Large intestine (tissue), 12 donors: ENCODE results near the gene GBP4. TPM values are rescaled to one million over a fixed set of nuclear protein-coding genes. Genes with fewer than 3 reads are reported as not detected.
"Not testable (repeated sequence)": the region's sequence is repeated elsewhere in the genome, so short reads cannot be mapped to it uniquely, and the experiment has no call there.

Experiments
- DNase-seq, 2 donors: peaks; one replicate each; pipeline versions ENCODE4 v3.0.0 to v3.0.0-alpha.2; 2013
- H3K27ac ChIP-seq: one replicate; pipeline ENCODE4 v1.5.1; 2013; ENCODE audit warnings: low read length
- H3K27me3 ChIP-seq: 2 replicates; pipeline ENCODE4 v1.6.1; 2013; ENCODE audit warnings: low read length; ENCODE audit not compliant: control insufficient read depth, insufficient read depth
- H3K36me3 ChIP-seq: 2 replicates; pipeline ENCODE4 v1.6.1; 2013; ENCODE audit warnings: low read length; ENCODE audit not compliant: control insufficient read depth, insufficient read depth
- H3K4me1 ChIP-seq: one replicate; pipeline ENCODE4 v1.6.1; 2013; ENCODE audit warnings: low read length; ENCODE audit not compliant: control insufficient read depth, insufficient read depth
- H3K4me3 ChIP-seq: one replicate; pipeline ENCODE4 v1.5.1; 2013; ENCODE audit warnings: low read length
- H3K9me3 ChIP-seq: one replicate; pipeline ENCODE4 v1.6.1; 2013; ENCODE audit warnings: mild to moderate bottlenecking, low read depth, low read length, moderate library complexity; ENCODE audit not compliant: control insufficient read depth
- WGBS: methylation state at CpG from one replicate; pipeline ENCODE4 v1.1.5; 2013; ENCODE audit warnings: low lambda C conversion rate; ENCODE audit not compliant: insufficient coverage; 5-methylcytosine and 5-hydroxymethylcytosine counted together
- long read RNA-seq, 11 donors: transcript quantifications; one replicate each; lab custom pipeline, GENCODE V29; 2026
- polyA plus RNA-seq: library from polyadenylated mRNA; unstranded; fragments of 120-200 nt; gene quantifications from one replicate; pipeline ENCODE4 v1.2.1, GENCODE V29; 2013

The GBP4 gene
- polyA plus RNA-seq: 8.9 TPM
- long read RNA-seq, donor 1, full-length matches to known transcripts: 1 of 1 reads
- long read RNA-seq, donor 1, partial matches to known transcripts: 0 of 1 reads
- long read RNA-seq, donor 1, other reads (novel, unspliced or antisense): 0 of 1 reads
- long read RNA-seq, donor 2: 0 reads
- long read RNA-seq, donor 3: 0 reads
- long read RNA-seq, donor 4: 0 reads
- long read RNA-seq, donor 5: 0 reads
- long read RNA-seq, donor 6, full-length matches to known transcripts: 1 of 1 reads
- long read RNA-seq, donor 6, partial matches to known transcripts: 0 of 1 reads
- long read RNA-seq, donor 6, other reads (novel, unspliced or antisense): 0 of 1 reads
- long read RNA-seq, donor 7: 0 reads
- long read RNA-seq, donor 8: 0 reads
- long read RNA-seq, donor 9, partial matches to known transcripts: 0 of 1 reads
- long read RNA-seq, donor 9, other reads (novel, unspliced or antisense): 0 of 1 reads
- long read RNA-seq, donor 10, full-length matches to known transcripts: 1 of 1 reads
- long read RNA-seq, donor 10, partial matches to known transcripts: 0 of 1 reads
- long read RNA-seq, donor 10, other reads (novel, unspliced or antisense): 0 of 1 reads
- long read RNA-seq, donor 11: 0 reads

DNA sequence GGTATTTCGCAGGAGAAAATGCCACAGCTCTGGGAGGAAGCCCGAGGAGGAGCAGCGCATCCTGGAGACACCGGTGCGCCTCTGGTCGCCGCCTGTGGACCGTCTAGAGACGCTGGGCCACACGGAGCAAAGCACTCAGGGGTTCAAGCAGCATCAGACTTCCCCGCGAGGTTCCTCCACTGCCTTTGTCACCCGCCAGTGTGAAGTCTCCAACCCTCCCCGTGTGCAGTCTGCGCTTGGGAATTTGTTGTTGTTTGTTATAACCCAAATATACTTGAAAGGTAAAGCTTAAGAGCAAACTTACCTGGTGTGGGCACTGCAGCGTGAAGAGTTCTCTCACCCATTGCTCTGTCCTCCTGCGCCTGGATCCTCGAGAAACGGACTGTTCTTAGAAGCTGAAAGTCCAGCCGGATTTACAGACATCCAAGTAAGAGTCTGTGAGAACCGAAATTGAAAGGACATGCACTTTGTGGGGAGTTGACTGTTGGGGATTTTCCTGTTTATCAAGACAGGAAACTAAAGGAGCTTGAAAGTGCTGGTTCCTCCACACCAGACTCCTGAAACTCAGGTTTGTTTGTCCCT, at the start of gene GBP4:
Gene GBP4 (minus strand): TSS at position 452 of the 582 bp plus-strand sequence. CDS start 108 bp downstream, at position 344.
- Histone ChIP-seq H3K27me3 (peaks cover 3% of the 10 kb centered on the region), H3K27ac (peak within 1 kb of the TSS; percentile 69), H3K4me1 (no peaks in the 10 kb centered on the region), H3K9me3 (no peaks in the 10 kb centered on the region), H3K36me3 (no peaks in the 10 kb centered on the region), H3K4me3 (peak within 1 kb of the TSS; percentile 53)
- peak; percentile 52 to 86 for DNase-seq
- no CpG with 5 or more reads among the region's 21 CpGs for WGBS

- WGBS: no CpG with 5 or more reads among the region's 3 CpGs
- no peak overlapping the region for H3K27ac ChIP-seq
- no peaks in the 10 kb centered on the region for H3K4me1 ChIP-seq
- no peak for DNase-seq
- no peaks in the 10 kb centered on the region for H3K27me3 ChIP-seq
- H3K4me3 ChIP-seq: no peak overlapping the region
- H3K36me3 ChIP-seq: no peaks in the 10 kb centered on the region
- H3K9me3 ChIP-seq: no peaks in the 10 kb centered on the region
Measured at GRCh38 chr1:89243046-89243445, 44.3 kb upstream of the GBP4 start.

DNA sequence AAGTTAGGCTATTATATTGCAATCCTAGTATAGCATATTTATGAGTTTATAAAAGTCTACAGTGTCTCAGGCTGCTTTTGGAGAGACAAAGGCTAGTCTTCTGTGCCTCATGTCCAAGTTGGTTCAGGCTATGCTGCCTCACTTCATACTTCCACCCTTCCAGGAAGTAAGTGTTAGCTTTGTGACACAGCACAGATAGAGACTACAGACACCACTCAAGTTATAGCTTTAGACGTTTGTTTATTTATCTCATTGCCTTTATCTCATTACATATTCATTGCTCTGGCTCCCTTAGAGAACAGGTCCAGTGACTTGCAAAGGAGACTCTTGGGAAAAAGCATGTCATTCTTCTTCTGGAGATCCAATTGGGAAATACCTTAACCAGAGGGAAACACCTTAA, 22.6 kb upstream of the GBP4 start:
- Histone ChIP-seq H3K36me3 (no peaks in the 10 kb centered on the region), H3K27ac (no peak overlapping the region), H3K4me3 (no peak overlapping the region), H3K27me3 (no peaks in the 10 kb centered on the region), H3K9me3 (no peaks in the 10 kb centered on the region), H3K4me1 (no peaks in the 10 kb centered on the region)
- DNase-seq: peak in 1 of 2 donors; percentile 9
- WGBS: no CpG with 5 or more reads among the region's 1 CpG

DNA sequence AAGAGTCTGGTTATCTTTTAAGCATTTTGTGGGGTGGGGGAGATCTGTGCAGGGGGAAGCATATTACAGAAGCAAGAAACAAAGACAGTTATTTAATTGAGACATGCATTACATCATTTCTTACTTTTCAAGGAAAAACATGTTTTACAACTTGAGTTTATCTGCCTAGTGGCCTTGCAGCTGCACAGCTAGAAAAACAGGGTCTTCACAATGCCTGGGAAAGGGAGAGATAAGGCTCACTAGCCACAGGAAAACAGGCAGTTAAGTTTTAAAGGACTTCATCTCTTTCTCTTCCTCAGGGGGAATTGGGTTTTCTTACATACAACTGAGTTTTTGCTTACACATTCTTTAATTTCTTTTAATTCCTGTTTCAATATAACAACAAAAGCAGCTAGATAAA, 21.1 kb upstream of the GBP4 start:
- H3K4me3 ChIP-seq, H3K36me3 ChIP-seq, DNase-seq, H3K27me3 ChIP-seq, H3K27ac ChIP-seq, H3K9me3 ChIP-seq, H3K4me1 ChIP-seq: not testable (repeated sequence)

DNA sequence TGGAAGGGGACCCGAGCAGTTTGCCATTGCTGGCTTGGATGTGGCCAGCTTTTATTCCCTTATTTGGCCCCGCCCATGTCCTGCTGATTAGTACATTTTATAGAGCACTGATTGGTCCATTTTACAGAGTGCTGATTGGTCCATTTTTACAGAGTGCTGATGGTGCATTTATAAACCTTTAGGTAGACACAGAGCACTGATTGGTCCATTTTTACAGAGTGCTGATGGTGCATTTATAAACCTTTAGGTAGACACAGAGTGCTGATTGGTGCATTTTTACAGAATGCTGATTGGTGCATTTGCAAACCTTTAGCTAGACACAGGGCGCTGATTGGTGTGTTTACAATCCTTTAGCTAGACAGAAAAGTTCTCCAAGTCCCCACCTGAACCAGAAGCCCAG, 20.2 kb upstream of the GBP4 start:
- not testable (repeated sequence) for H3K27ac ChIP-seq, H3K27me3 ChIP-seq, DNase-seq, H3K4me1 ChIP-seq, H3K36me3 ChIP-seq, H3K4me3 ChIP-seq, H3K9me3 ChIP-seq
- WGBS: no CpG with 5 or more reads among the region's 3 CpGs

DNA sequence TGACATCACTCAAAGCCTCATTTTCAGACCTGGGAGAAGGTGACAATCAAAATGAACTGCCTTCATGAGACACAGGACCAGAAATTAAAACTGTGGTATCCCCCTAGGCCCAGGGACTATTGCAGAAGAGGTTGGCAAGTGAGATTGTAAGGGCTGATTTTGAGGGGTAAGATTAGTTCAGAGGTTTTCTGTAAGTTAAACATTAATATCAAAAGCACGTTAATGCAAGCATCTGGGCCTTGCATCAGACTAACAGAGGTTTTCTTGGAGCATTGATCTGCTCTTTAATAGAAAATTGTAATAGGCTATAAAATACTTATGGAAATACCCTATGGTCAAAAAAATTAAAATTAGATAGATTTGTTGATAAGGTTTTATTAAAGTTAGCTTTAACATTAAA, 14.6 kb upstream of the GBP4 start:
- no peak overlapping the region for H3K27ac ChIP-seq
- peak in 1 of 2 donors; percentile 37 for DNase-seq

GRCh38 chr1:89211035-89211634, 12.4 kb upstream of the GBP4 start:
- Histone ChIP-seq H3K4me1 (no peaks in the 10 kb centered on the region), H3K9me3 (peaks cover 2% of the 10 kb centered on the region), H3K36me3 (no peaks in the 10 kb centered on the region), H3K27me3 (no peaks in the 10 kb centered on the region), H3K27ac (no peak overlapping the region), H3K4me3 (no peak overlapping the region)
- WGBS: no CpG with 5 or more reads among the region's 1 CpG
- no peak for DNase-seq

More for the DNA sequence above, 14.6 kb upstream of the GBP4 start:
- Histone ChIP-seq H3K4me3 (no peak overlapping the region), H3K36me3 (no peaks in the 10 kb centered on the region), H3K4me1 (no peaks in the 10 kb centered on the region), H3K9me3 (peaks cover 2% of the 10 kb centered on the region), H3K27me3 (no peaks in the 10 kb centered on the region)
- WGBS: no CpG with 5 or more reads among the region's 1 CpG

DNA sequence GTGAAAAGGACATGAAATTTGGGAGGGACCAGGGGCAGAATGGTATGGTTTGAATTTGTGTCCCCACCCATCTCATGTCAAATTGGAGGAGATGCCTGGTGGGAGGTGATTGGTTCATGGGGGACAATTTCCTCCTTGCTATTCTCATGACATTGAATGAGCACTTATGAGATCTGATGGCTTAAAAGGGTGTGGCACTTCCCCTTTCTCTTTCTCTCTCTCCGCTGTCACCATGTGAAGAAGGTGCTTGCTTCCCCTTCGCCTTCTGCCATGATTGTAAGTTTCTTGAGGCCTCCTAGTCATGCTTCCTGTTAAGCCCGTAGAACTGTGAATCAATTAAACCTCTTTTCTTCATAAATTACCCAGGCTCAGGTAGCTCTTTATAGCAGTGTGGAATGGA, 7.6 kb upstream of the GBP4 start:
- no peak for DNase-seq
- Histone ChIP-seq H3K4me3 (no peak overlapping the region), H3K4me1 (no peaks in the 10 kb centered on the region), H3K27ac (no peak overlapping the region), H3K9me3 (peaks cover 9% of the 10 kb centered on the region), H3K36me3 (no peaks in the 10 kb centered on the region), H3K27me3 (no peaks in the 10 kb centered on the region)
- 80% methylated on average over 1 of the region's 3 CpGs for WGBS

DNA sequence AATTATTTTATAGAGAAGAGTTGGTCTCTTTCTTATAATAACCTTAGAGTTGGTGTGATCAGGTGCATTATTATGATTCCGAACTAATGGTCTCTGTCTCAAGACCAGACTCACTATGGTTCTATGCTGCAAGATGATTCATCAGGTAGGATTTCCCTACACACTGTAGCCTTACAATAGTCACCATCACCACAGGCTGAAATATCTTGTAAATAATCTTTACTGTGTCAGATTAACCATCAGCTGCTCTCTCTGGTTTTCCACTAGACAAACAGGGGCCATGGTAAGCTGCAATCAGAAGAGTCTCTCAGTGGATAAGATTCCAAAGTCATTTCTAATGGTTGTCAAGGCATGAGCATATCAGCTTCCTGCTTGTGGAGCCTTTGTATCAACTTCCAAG, 4.4 kb upstream of the GBP4 start:
- Histone ChIP-seq H3K4me3 (no peak overlapping the region), H3K36me3 (no peaks in the 10 kb centered on the region), H3K4me1 (no peaks in the 10 kb centered on the region), H3K27me3 (no peaks in the 10 kb centered on the region), H3K9me3 (peaks cover 6% of the 10 kb centered on the region), H3K27ac (no peak overlapping the region)
- WGBS: no CpG with 5 or more reads among the region's 1 CpG
- no peak for DNase-seq

- Histone ChIP-seq H3K36me3 (no peaks in the 10 kb centered on the region), H3K27me3 (peaks cover 3% of the 10 kb centered on the region), H3K9me3 (peaks cover 6% of the 10 kb centered on the region), H3K27ac (no peak overlapping the region), H3K4me3 (no peak overlapping the region), H3K4me1 (no peaks in the 10 kb centered on the region)
- peak in 1 of 2 donors; percentile 39 for DNase-seq
- WGBS: 100% methylated on average over 1 of the region's 4 CpGs
Measured at GRCh38 chr1:89201106-89201794, 2.5 kb upstream of the GBP4 start.
